Activated T-cell treated with anti-CD3 and anti-CD28 coated beads for 4 hours (primary cell): ENCODE data around the gene SERPINB2.

Experiments used
- DNase-seq: peaks from one replicate; pipeline ENCODE4 v3.0.0-alpha.2; 2020

SERPINB2 gene

GRCh38 chr18:63887424-63887823, at the start of gene SERPINB2:
Gene SERPINB2 (plus strand): TSS chr18:63887705. CDS start chr18:63891445, 3,740 bp downstream.
- no peak for DNase-seq

DNA sequence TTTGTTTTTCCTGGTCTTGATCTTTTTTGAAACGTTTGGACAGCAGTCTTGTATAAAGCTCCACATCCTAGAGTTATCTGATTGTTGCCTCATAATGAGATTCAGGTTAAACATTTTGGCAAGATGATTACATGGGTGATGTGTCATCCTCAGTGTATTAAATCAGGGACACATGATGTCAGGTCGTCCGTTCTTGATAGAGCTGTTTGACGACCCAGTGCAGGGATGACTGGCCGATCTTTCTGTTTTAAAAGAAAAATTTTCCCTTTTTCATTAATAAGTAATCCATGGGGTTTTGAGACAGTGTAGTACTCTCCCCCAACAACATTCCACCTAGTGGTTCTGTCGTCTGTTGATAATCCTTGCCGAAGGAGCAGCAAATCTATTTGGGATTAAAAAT, 44.5 kb upstream of the SERPINB2 start:
- DNase-seq: no peak

DNA sequence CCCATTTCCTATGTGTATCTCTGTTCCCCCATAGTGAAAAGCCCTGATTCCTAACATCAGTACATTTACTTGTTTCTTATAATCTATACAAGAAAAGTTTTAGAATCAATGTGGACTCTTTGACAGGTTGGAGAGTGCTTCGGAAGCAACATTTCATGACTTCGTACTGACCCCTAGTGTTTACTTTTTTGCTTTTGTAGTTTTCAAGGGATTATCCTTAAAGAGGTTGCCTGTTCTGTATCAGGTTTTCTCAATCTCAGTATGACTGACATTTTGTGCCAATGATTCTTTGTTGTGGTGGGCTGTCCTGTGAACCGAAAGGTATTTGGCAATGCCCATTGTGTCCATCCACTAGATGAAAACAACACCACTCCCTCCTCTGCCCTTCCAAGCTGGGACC, 43.3 kb upstream of the SERPINB2 start:
- no peak for DNase-seq

GRCh38 chr18:63848159-63848558, 39.3 kb upstream of the SERPINB2 start:
- no peak for DNase-seq

- no peak for DNase-seq
Observed at GRCh38 chr18:63850020-63850419, 37.5 kb upstream of the SERPINB2 start.

DNA sequence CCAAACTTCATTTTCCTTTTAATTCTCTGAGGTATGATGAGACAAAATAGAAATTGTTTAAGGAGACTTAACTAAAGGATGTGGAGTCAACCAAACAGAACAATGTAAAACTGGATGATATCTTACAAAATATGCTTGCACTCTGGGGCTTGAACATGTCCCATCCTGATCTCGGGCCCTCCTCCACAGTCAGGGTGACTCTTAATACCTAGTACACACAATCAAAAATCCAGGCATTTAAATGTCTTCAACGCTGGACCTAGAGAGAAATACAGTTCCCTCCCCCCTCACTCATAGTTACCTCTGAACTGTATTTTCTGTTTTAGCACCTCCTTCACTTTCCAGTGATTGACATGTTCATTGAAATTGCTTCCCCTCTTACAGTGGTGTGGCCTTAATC, 36.9 kb upstream of the SERPINB2 start:
- DNase-seq: no peak

- no peak for DNase-seq
Observed at GRCh38 chr18:63858456-63858855, 29.0 kb upstream of the SERPINB2 start.

DNA sequence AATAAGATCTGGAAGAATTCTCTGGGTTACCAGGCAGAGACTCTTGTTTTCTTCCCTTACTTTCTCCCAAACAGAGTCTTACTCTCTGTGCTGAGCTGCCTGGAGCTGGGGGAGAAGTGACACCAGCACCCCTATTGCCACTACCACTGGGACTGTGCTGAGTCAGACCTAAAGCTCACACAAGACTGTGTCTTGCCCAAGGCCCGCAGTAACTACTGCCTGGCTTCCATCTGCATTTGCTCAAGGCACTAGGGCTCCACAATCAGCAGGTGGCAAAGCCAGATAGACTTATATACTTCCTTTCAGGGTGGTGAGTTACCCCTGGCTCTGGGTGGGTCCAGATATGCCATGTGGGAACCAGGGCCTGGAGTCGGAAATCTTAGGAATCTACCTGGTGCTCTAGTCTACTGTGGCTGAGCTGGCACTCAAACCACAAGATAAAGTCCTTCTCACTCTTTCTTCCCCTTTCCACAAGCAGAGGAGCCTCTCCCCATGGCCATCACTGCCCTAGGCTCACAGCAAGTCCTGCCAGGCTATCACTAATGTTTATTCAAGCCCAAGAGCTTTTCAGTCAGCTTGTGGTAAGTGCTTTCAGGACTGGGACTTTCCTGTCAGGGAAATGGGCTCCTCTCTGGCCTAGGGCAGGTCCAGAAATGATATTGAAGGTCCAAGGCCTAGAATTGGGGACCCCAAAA, 27.6 kb upstream of the SERPINB2 start:
- no peak for DNase-seq

DNA sequence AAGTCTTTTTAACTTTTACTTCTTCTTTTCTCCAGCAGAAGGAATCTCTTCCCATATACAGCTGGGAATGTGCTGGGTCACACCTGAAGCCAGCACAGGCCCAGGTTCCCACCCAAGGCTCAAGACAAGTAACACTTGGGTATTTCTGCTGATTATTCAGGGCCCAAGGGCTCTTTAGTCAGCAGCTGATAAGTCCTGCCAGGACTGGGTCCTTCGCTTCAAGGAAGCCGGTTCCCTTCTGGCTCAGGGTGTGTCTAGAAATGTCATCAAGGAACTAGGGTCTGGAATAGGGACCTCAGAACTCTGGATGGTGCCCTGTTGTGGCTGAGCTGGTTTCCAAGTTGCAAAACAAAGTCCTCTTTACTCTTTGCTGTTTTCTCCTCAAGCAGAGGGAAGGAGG, 27.0 kb upstream of the SERPINB2 start:
- no peak for DNase-seq

DNA sequence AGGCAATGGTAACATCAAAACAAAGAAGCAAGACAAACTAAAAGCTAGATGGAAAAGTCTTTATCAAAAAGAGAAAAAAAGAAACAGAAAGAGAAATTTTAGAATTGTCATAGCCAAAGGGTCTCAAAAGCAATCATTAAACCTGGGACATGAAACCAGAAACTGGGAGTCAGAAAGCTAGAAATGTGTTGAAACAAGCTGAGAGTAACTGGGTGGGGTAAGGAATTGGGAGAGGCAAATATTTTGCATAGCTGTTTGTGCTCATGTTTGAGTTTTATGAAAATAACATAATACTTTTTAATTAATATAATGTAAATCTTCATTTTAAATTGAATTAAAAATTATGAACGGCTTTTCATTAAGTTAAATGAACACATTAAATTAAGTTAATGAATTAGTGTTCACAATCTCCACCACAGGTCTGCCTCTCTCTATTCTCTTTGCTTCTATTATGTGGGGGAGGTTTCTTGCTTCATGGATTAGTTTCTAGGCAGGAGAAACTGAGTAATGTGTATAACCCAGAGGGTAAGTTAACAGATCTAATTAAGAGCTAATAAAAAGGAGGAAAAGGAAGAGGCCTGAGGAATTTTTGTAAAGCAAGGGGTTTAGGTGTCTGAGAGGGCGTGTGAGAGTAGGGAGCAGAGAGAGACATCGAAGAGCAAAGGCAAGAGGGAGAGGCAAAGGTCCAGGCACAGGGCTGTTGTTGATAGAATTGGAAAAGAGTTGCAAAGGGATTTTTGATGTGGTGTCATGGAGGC, 20.0 kb upstream of the SERPINB2 start:
- no peak for DNase-seq

DNA sequence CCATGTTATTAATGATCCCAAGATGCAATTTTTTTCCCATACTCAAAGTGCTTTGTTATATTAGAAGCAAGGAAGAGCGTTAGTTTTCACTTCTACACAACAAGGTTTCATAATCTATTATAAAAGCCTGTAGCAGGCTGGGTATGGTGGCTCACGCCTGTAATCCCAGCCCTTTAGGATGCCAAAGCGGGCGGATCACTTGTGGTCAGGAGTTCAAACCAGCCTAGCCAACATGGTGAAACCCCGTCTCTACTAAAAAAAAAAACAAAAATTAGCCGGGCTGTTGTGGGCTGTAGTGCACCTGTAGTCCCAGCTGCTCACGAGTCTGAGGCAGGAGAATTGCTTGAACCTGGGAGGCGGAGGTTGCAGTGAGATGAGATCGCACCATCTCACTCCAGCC, 19.0 kb upstream of the SERPINB2 start:
- DNase-seq: no peak

DNA sequence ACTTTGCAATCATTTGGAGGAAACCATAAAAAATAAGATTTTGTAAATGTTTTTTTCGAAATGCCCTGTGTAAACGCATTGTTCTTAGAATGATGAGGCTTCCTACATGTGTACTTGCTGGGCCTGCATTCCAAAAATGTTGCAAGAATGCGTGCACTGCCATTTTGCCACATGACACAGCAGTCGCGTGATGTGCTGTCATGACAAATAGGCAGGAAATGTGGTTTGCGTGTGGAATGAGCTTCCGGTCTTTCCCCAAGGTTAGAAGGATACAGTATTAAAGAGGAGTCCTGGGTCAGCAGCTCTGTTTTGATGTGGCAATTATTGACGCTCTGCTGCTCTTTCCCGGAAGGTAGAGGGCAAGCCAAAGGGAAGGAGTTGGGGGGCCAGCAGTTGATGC, 18.1 kb upstream of the SERPINB2 start:
- no peak for DNase-seq

DNA sequence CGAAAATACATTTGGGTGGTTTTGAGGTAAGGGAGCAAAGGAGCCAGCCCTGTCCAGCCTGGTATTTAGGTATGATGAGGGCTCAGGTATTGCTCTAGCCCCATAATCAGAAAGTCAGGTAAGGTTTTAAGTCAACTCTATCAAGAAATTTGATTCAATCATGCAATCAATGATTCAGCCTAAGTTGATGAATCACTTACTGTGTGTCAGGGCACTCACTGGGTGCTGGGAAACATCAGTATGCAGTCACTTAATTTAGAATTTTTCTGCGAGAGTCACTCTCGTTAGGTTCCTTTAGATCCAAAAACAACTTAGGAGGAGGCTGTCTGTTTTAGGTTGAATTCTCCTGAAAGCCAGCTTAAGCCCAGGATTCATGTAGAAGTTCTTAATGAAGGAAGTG, 17.7 kb upstream of the SERPINB2 start:
- DNase-seq: no peak

- DNase-seq: no peak
Observed at GRCh38 chr18:63871836-63872235, 15.7 kb upstream of the SERPINB2 start.

GRCh38 chr18:63872586-63872985, 14.9 kb upstream of the SERPINB2 start:
- DNase-seq: no peak

DNA sequence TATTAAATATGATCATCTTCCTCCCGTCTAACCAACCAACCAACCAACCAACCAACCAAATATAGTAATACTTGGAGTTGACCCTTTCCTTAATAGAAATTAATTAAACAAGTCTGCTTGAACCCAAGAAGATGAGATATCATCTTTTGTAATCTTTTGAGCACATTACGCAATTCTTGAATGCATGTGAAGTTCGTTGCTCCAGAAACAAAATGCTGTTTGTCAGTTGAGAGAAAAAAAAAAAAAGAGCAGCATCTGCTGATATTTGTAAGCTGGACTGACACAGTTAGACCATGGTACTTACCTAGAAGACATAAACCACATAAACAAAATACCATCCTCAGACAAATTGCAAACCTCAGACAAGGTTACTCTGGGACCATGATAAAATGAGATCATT, 9.2 kb upstream of the SERPINB2 start:
- no peak for DNase-seq

DNA sequence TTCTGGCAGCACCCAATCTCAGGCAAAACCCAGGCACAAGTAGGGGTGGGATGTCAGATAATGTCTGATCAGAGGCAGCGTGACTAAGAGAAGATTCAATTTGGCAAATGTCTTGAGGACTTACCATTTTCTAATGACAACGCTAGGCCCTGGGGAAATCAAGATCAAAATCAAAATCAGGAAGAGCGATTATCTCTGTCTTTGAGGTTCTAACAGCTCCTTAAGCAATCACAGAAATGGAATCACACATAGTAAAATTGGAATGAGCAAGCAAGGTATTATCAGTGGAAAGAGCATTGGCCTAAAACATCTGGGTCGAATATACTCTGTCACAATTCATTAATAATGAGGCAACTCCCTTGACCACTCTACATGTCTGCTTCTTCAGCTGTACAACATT, 8.6 kb upstream of the SERPINB2 start:
- DNase-seq: no peak

DNA sequence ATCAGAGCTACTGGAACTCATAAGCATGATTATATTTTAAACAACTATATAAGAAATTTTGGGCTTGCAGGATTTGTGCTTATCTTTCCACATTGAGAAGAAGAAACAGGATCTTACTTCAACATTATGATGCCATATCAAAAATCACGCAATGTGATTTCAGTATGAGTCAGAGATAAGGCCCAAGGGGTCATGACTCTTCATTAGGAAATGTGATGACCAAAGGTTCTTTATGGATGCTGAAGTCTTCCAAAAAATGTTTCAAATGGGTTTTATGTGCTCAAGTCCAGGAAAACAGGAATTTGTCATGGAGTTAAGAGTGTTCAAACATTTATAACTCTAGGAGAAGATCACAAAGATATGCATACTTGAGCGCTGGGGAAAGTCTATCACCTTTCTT, 7.8 kb upstream of the SERPINB2 start:
- DNase-seq: no peak

- DNase-seq: no peak
Observed at GRCh38 chr18:63881851-63882250, 5.7 kb upstream of the SERPINB2 start.

GRCh38 chr18:63882333-63883141, 5.0 kb upstream of the SERPINB2 start:
- no peak for DNase-seq

DNA sequence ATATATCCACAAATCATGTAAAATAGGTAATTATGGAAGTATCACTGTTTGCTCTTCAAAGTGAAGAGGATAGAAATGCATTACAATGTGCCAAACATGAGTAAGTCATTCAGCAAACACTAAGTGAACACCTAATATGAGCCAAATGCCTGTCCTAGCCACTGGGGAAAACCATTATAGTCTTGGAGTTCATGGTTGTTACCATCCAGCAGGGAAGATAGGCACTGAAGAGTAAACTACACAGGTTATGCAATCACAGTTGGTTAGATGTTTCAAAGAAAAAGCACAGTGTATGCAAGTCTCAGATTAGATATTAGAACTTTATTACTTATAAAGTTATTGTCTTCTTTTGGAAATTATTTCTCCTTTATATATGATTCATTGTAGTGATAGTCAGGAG, 3.9 kb upstream of the SERPINB2 start:
- no peak for DNase-seq

DNA sequence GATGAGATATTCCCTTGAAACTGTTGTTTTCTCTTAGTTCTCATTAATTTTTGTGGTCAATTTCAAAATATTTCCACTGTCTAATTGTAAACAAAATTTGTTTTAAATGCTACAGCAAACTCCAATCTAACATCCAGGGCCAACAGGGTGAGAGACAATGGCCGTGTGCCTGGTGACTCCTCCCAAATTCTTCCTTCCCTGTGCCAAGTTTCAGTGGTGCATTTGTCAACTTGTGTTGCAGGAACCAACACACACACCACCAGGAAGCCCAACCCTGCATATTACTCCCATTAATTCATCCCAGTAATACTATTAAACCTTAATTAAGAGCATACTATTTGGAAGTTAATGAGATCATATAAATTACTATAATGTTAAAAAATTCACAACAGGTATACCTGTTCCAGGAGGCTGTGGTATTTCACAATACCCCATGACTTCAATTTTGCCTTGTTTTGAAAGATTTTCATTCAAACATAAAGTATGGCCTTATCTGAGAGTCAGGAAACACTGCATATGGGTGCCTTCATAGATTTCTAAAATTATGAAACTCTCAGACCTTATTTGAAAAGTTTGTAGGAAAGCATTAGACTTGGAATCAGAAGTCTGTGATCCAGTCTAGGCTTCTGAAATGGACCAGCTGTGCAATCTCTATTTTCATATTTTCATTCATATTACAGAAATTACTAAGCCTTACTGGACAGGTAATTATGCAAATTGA, 1.1 kb downstream of the SERPINB2 start:
- DNase-seq: no peak

DNA sequence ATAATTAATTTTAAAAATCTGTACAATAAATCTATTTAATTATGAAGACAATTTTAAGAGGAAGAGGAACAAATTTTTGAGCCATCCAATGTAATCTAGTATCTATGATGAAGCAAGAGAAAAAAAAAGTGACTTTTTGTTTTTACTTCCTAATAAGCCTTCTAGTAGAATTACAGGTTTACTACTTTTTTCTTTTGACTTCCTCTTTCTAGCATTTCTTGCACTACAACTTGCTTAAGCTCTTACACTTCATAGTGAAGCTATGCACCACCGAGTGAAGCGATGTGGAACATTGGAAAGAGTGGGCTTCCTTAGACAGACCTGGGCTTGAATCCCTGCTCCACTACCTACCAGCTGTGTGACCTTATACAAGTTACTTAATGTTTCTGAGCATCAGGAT, 2.1 kb downstream of the SERPINB2 start:
- DNase-seq: no peak
